Heart left ventricle (tissue), 16 donors: ENCODE data around the gene KRT81. TPM values are rescaled to one million over a fixed set of nuclear protein-coding genes. Genes with fewer than 3 reads are reported as not detected.

Source experiments
- ATAC-seq, 4 donors: fragments of 200-7000 bp; cut with Tn5 transposase; one replicate each; pipeline ENCODE4 v1.9.1; 2020 to 2022; ENCODE audit warnings: moderate library complexity in 4 of 4, mild to moderate bottlenecking in 3 of 4, moderate number of reproducible peaks in 1 of 4
- DNase-seq, 5 donors: peaks; one replicate each; pipeline ENCODE4 v3.0.0-alpha.2; 2020
- H3K27ac ChIP-seq, 12 donors: fragments of 200-600 bp; sonication (generic) in 4 of 12; one replicate each; pipeline versions ENCODE4 v1.5.0 to v1.8.0; 2016 to 2022; ENCODE audit warnings: mild to moderate bottlenecking in 2 of 12
- H3K27me3 ChIP-seq, 9 donors: fragments of 200-600 bp; sonication (generic) in 2 of 9; one replicate each; pipeline versions ENCODE4 v1.5.1 to v1.8.0; 2016 to 2022; ENCODE audit warnings: mild to moderate bottlenecking in 3 of 9
- H3K36me3 ChIP-seq, 9 donors: fragments of 200-600 bp; sonication (generic) in 2 of 9; one replicate each; pipeline versions ENCODE4 v1.5.0 to v1.8.0; 2018 to 2022; ENCODE audit warnings: mild to moderate bottlenecking in 2 of 9
- H3K4me1 ChIP-seq, 12 donors: fragments of 200-600 bp; sonication (generic) in 4 of 12; one replicate each; pipeline versions ENCODE4 v1.5.0 to v1.8.0; 2016 to 2022; ENCODE audit warnings: mild to moderate bottlenecking in 3 of 12
- H3K4me3 ChIP-seq, 12 donors: fragments of 200-600 bp; sonication (generic) in 4 of 12; one replicate each; pipeline versions ENCODE4 v1.5.0 to v1.8.0; 2017 to 2022; ENCODE audit warnings: mild to moderate bottlenecking in 9 of 12, moderate library complexity in 4 of 12
- H3K9me3 ChIP-seq, 12 donors: fragments of 200-600 bp; sonication (generic) in 4 of 12; one replicate each; pipeline versions ENCODE4 v1.5.0 to v1.8.0; 2016 to 2022; ENCODE audit warnings: mild to moderate bottlenecking in 1 of 12
- CTCF ChIP-seq, 12 donors: fragments of 200-600 bp; sonication (generic) in 4 of 12; IDR thresholded peaks; one replicate each; pipeline versions ENCODE4 v1.5.0 to v1.8.0; 2018 to 2022; ENCODE audit warnings: antibody characterized with exemption in 12 of 12, mild to moderate bottlenecking in 5 of 12
- POLR2A ChIP-seq, 2 donors: fragments of 450-650 bp; IDR thresholded peaks; one replicate each; pipeline ENCODE4 v1.6.1; 2017; ENCODE audit warnings: antibody characterized with exemption in 2 of 2, mild to moderate bottlenecking in 2 of 2, moderate library complexity in 2 of 2
- WGBS, 4 donors: extraction: QIAGEN DNeasy Blood & Tissue Kit in 2 of 4; methylation state at CpG; one replicate each; pipeline versions ENCODE4 v1.1.5 to v1.1.7; 2013 to 2018; 5-methylcytosine and 5-hydroxymethylcytosine counted together
- intact Hi-C, 10 donors: fragments of 100-400 bp; cut with DNase I; formaldehyde crosslinking; loops; one replicate each; pipeline versions ENCODE4 v1.11.1 to v1.14.2; 2022
- polyA plus RNA-seq, 2 donors: library from polyadenylated mRNA; stranded (reverse); fragments of 200-250 nt; gene quantifications; one replicate each; pipeline ENCODE4 v1.2.3, GENCODE V29; 2013
- total RNA-seq, 9 donors: library from RNA; depleted of rRNA in 2 of 9; stranded (reverse); fragments of >200 nt in 2 of 9; fragmentation: NEBNext Ultra II Directional in 3 of 9; extraction: Animal tissue kit (Norgen Biotek cat#: 25700) in 3 of 9; gene quantifications; one replicate each; pipeline versions ENCODE4 v1.1.0 to v1.2.4, GENCODE V29; 2016 to 2023
- donor health status: ischemic (EF 13 %, LVEDD 7.1; RV severe dilation, severe dysfunction).
- donor health status: healthy with polysubstance abuse.
- donor health status: DM: no; HTN: yes; CAD: no.
- donor health status: DM: no; HTN: no; CAD: no.
- donor health status: ischemic (EF 25% LVEDD 6.9; RV normal size, moderate dysfunction).
- donor health status: ischemic (EF 25% LVEDD 5.7; RV mildly dilated, moderate dysfunction).
- donor health status: healthy.
- donor health status: DM: yes; HTN: yes; CAD: no.
- donor health status: ischemic (EF 35%, LVEDD 5.7; RV mildly dilated, moderate dysfunction).
- donor health status: nonischemic (EF 11% LVEDD 7.7; RV severe dilation, severe dysfunction).
- donor health status: DM: yes; HTN: yes; CAD: no.
- donor health status: PGD.
- donor health status: ischemic (EF 29% LVEDD 5.4; RV normal size, mild dysfunction).
- donor health status: nonischemic (EF 23%, LVEDD 6.1; RV moderate dilation, normal function).

Gene KRT81
- total and polyA plus RNA-seq, 11 donors, result not detected

GRCh38 chr12:52321418-52321817 lies 30.1 kb upstream of the KRT81 start:
- H3K27me3 ChIP-seq, result peaks cover 7 to 48% (median 21%) of the 10 kb centered on the region in 9 donors

GRCh38 chr12:52320784-52321400 lies 29.6 kb upstream of the KRT81 start, which contains the start of gene KRT83:
Gene KRT83, minus strand, starts transcription at chr12:52321398. Its CDS starts 63 bp downstream, at chr12:52321335.
- no peak for ATAC-seq
- DNase-seq, result no peak
- intact Hi-C loops, result no loop called here
- 53 to 68% (median 58%) methylated on average over 35 of the region's 35 CpGs for WGBS, 4 donors
- TF ChIP-seq POLR2A (IDR thresholded peaks at IDR 0.05) (no peak), CTCF (IDR thresholded peaks at IDR 0.05) (no peak)
- H3K4me1 ChIP-seq, result no peaks in the 10 kb centered on the region
- H3K27me3 ChIP-seq, result peaks cover 7 to 48% (median 21%) of the 10 kb centered on the region in 9 donors
- no peak within 1 kb of the TSS for H3K27ac ChIP-seq
- no peak within 1 kb of the TSS for H3K4me3 ChIP-seq
- H3K9me3 ChIP-seq, result no peaks in the 10 kb centered on the region
- H3K36me3 ChIP-seq, result no peaks in the 10 kb centered on the region

More at GRCh38 chr12:52321418-52321817, 30.1 kb upstream of the KRT81 start:
- Histone ChIP-seq H3K9me3 (no peaks in the 10 kb centered on the region), H3K36me3 (no peaks in the 10 kb centered on the region), H3K27ac (no peak overlapping the region), H3K4me3 (no peak overlapping the region), H3K4me1 (no peaks in the 10 kb centered on the region)
- ATAC-seq (no peak), DNase-seq (no peak)
- 61 to 70% (median 69%) methylated on average over 4 of the region's 4 CpGs for WGBS, 4 donors
- TF ChIP-seq POLR2A (IDR thresholded peaks at IDR 0.05) (no peak), CTCF (IDR thresholded peaks at IDR 0.05) (no peak)
- intact Hi-C loops, result no loop called here

- H3K36me3 ChIP-seq, result no peaks in the 10 kb centered on the region
- H3K4me1 ChIP-seq, result no peaks in the 10 kb centered on the region
- H3K27ac ChIP-seq, result no peak overlapping the region
- DNase-seq (no peak), ATAC-seq (no peak)
- WGBS, 4 donors, result 65 to 70% (median 68%) methylated on average over 11 of the region's 11 CpGs
- intact Hi-C loops, result no loop called here
- no peaks in the 10 kb centered on the region for H3K9me3 ChIP-seq
- TF ChIP-seq CTCF (IDR thresholded peaks at IDR 0.05) (no peak), POLR2A (IDR thresholded peaks at IDR 0.05) (no peak)
- H3K27me3 ChIP-seq, result peaks cover 7 to 48% (median 18%) of the 10 kb centered on the region in 9 donors
- H3K4me3 ChIP-seq, result no peak overlapping the region
These were observed 27.8 kb upstream of the KRT81 start for GRCh38 chr12:52319097-52319496.

GRCh38 chr12:52318241-52318990 lies 27.1 kb upstream of the KRT81 start:
- Histone ChIP-seq H3K36me3 (no peaks in the 10 kb centered on the region), H3K4me3 (no peak overlapping the region), H3K4me1 (no peaks in the 10 kb centered on the region), H3K27me3 (peaks cover 7 to 44% (median 18%) of the 10 kb centered on the region in 9 donors), H3K9me3 (no peaks in the 10 kb centered on the region), H3K27ac (no peak overlapping the region)
- WGBS, 4 donors, result 76 to 86% (median 81%) methylated on average over 10 to 11 of the region's 11 CpGs
- no peak for TF ChIP-seq CTCF (IDR thresholded peaks at IDR 0.05)
- no peak for TF ChIP-seq POLR2A (IDR thresholded peaks at IDR 0.05)
- DNase-seq (no peak), ATAC-seq (peak in 1 of 4 donors; percentile 20)
- intact Hi-C loops, result no loop called here
